Uterus (tissue), 4 donors: ENCODE measurements around the gene MEGF9. TPM values are rescaled to one million over a fixed set of nuclear protein-coding genes. Genes with fewer than 3 reads are reported as not detected.

Experiments used
- DNase-seq, 2 donors: peaks; one replicate each; pipeline ENCODE4 v3.0.0-alpha.2; 2019 to 2020
- H3K27ac ChIP-seq, 2 donors: fragments of 200-600 bp; sonication (generic); 1 replicate in 1 of 2; 2 replicates in 1 of 2; pipeline ENCODE4 v1.5.1; 2016 to 2018
- H3K27me3 ChIP-seq, 2 donors: fragments of 200-600 bp; sonication (generic); one replicate each; pipeline ENCODE4 v1.5.1; 2018 to 2019; ENCODE audit warnings: control low read depth in 1 of 2
- H3K36me3 ChIP-seq, 2 donors: fragments of 200-600 bp; sonication (generic); one replicate each; pipeline ENCODE4 v1.5.1; 2019; ENCODE audit warnings: control low read depth in 1 of 2
- H3K4me1 ChIP-seq, 2 donors: fragments of 200-600 bp; sonication (generic); one replicate each; pipeline ENCODE4 v1.5.1; 2018 to 2019; ENCODE audit warnings: control low read depth in 1 of 2
- H3K4me3 ChIP-seq, 2 donors: fragments of 200-600 bp; sonication (generic); 1 replicate in 1 of 2; 2 replicates in 1 of 2; pipeline ENCODE4 v1.5.1; 2018 to 2019; ENCODE audit warnings: mild to moderate bottlenecking in 1 of 2
- H3K9me3 ChIP-seq, 2 donors: fragments of 200-600 bp; sonication (generic); one replicate each; pipeline ENCODE4 v1.5.1; 2019; ENCODE audit warnings: control low read depth in 1 of 2
- POLR2A ChIP-seq, 2 donors: fragments of 450-650 bp; IDR thresholded peaks; one replicate each; pipeline ENCODE4 v1.6.1; 2016; ENCODE audit warnings: antibody characterized with exemption in 2 of 2, mild to moderate bottlenecking in 1 of 2, moderate library complexity in 1 of 2
- intact Hi-C: fragments of 100-400 bp; cut with DNase I; formaldehyde crosslinking; loops from one replicate; pipeline ENCODE4 v1.15.1; 2023; ENCODE audit warnings: low total_unique reads
- total RNA-seq, 4 donors: library from RNA; depleted of rRNA in 3 of 4; stranded (reverse); fragments of >200 nt in 3 of 4; gene quantifications; one replicate each; pipeline versions ENCODE4 v1.1.0 to v1.2.4, GENCODE V29; 2014 to 2023
- TF ChIP-seq, protein P1 (sequence below), 4 experiments: fragments of 200-600 bp in 2 of 4; fragments of 450-650 bp in 2 of 4; sonication (generic) in 2 of 4; IDR thresholded peaks; one replicate each; pipeline ENCODE4 v1.5.1; 2016 to 2019; ENCODE audit warnings: antibody characterized with exemption in 4 of 4, mild to moderate bottlenecking in 2 of 4, moderate library complexity in 1 of 4
- donor health status: DM: yes; HTN: yes; CAD: no.

The MEGF9 gene
- total RNA-seq, 4 donors from 2014 or later: 6.1 to 16.2 (median 13.1) TPM

DNA sequence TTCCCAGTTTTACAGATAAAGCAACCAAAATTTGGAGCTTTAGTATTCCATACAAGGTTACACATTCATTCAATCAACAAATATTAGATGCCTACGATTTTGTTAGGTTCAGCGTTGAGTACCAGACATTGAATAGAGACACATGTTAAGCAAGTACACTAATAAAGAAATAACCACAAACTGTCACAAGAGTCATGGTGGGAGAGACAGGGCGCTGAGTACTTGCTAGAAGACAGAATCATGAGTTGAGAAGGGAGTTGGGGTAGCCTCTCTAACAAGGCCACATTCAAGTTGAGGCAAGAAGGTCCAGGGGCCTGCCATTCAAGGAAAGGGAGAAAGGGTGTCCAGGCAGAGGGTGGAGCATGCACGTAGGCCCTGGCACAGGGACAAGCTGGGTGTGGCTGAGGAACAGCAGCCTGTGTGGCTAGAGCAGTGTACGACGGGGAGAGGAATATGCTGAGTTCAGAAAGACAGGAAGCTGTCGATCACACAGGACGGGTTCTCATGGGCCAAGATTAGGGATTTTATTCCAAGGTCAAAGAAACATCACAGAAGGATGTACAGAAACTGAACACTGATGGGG, 151.3 kb downstream of the MEGF9 start:
- Histone ChIP-seq H3K4me3 (no peak overlapping the region), H3K27ac (no peak overlapping the region), H3K36me3 (no peaks in the 10 kb centered on the region), H3K9me3 (no peaks in the 10 kb centered on the region), H3K27me3 (no peaks in the 10 kb centered on the region), H3K4me1 (no peaks in the 10 kb centered on the region)
- TF ChIP-seq POLR2A (IDR thresholded peaks at IDR 0.05): no peak
- TF ChIP-seq, protein P1, sequence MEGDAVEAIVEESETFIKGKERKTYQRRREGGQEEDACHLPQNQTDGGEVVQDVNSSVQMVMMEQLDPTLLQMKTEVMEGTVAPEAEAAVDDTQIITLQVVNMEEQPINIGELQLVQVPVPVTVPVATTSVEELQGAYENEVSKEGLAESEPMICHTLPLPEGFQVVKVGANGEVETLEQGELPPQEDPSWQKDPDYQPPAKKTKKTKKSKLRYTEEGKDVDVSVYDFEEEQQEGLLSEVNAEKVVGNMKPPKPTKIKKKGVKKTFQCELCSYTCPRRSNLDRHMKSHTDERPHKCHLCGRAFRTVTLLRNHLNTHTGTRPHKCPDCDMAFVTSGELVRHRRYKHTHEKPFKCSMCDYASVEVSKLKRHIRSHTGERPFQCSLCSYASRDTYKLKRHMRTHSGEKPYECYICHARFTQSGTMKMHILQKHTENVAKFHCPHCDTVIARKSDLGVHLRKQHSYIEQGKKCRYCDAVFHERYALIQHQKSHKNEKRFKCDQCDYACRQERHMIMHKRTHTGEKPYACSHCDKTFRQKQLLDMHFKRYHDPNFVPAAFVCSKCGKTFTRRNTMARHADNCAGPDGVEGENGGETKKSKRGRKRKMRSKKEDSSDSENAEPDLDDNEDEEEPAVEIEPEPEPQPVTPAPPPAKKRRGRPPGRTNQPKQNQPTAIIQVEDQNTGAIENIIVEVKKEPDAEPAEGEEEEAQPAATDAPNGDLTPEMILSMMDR (IDR thresholded peaks at IDR 0.05): no peak
- intact Hi-C loops: no loop called here
- no peak for DNase-seq

DNA sequence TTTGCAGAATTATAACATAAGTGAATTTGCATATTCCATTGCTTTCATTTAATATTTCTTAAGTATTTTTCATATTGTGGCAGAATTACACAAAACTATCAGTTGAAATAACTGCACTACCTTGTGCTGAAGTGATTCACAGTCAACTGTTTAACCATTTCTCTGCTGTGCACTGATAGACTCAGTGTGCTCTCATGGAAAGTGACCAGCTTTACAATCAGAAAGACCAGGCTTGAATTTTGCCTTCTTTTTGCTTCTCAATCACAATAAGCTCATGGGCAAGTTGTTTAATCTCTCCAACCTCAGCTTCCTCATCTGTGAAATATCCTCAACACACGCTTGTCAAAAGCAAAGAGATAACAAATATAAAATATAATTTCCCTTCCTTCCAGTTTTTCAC, 152.6 kb downstream of the MEGF9 start:
- H3K36me3 ChIP-seq: no peaks in the 10 kb centered on the region
- DNase-seq: no peak
- H3K9me3 ChIP-seq: no peaks in the 10 kb centered on the region
- no peaks in the 10 kb centered on the region for H3K27me3 ChIP-seq
- intact Hi-C loops: no loop called here
- no peak overlapping the region for H3K27ac ChIP-seq
- no peak overlapping the region for H3K4me3 ChIP-seq
- TF ChIP-seq, protein P1 (IDR thresholded peaks at IDR 0.05): no peak
- TF ChIP-seq POLR2A (IDR thresholded peaks at IDR 0.05): no peak
- H3K4me1 ChIP-seq: no peaks in the 10 kb centered on the region

DNA sequence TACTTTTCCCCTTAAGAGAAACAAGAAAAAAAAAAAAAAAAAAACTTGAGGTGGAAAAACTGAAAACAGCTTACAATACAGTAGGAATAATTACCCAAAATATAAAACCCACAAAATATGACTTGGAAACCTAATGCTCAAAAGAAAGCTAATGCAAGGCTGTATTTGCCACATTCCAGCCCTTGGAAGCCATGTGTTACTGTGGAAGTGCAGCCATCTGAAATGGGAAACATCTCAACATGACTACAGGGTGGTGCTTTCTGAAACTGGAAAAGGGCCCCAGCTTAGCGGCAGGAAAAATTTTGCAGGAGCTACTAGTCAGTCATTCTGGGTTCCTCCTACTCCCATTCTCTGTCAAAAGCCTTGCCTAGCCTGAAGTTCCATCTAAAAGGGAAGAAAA, 154.7 kb downstream of the MEGF9 start:
- Histone ChIP-seq H3K4me1 (no peaks in the 10 kb centered on the region), H3K27me3 (no peaks in the 10 kb centered on the region), H3K9me3 (no peaks in the 10 kb centered on the region), H3K27ac (no peak overlapping the region), H3K36me3 (no peaks in the 10 kb centered on the region), H3K4me3 (no peak overlapping the region)
- TF ChIP-seq, protein P1 (IDR thresholded peaks at IDR 0.05): no peak
- no peak for TF ChIP-seq POLR2A (IDR thresholded peaks at IDR 0.05)
- intact Hi-C loops: no loop called here
- no peak for DNase-seq

DNA sequence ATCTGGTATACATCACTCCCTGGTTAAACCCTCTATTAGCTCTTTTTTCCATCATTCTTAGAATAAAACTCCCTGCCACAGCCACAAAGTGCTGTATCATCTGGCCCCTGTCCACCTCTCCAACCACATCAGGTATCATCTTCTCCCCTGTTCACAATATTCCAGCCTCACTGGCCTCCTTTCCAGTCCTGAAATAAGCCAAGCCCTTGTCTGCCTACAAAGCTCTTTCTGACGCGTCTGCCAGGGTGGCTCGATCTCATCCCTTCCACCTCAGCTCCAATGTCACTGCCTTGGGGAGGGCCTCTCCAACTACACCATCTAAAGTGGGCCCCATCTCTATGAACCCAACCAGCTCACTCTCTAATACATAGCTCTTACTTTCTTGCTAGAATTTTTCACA, 155.8 kb downstream of the MEGF9 start:
- Histone ChIP-seq H3K36me3 (no peaks in the 10 kb centered on the region), H3K9me3 (no peaks in the 10 kb centered on the region)

DNA sequence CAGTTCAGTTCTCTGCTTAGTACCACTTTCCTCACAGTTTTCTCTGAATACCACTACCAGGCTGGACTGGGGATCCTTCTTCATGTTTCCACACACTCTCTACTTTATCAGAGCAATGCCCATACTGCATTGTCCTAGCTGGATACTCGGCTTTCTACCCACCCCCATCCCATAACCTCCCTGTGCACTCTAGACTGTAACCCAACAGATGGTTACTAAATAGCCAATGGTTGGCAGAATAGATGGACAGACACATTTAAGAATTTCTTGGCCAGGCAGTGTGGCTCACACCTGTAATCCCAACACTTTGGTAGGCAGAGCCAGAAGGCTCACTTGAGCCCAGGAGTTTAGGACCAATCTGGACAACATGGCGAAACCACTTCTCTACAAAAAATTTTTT, 157.1 kb downstream of the MEGF9 start:
- no peak overlapping the region for H3K4me3 ChIP-seq
- H3K36me3 ChIP-seq: no peaks in the 10 kb centered on the region
- no peak for TF ChIP-seq POLR2A (IDR thresholded peaks at IDR 0.05)
- TF ChIP-seq, protein P1 (IDR thresholded peaks at IDR 0.05): no peak
- intact Hi-C loops: no loop called here
- DNase-seq: no peak
- no peaks in the 10 kb centered on the region for H3K9me3 ChIP-seq
- no peaks in the 10 kb centered on the region for H3K4me1 ChIP-seq
- H3K27me3 ChIP-seq: no peaks in the 10 kb centered on the region
- H3K27ac ChIP-seq: no peak overlapping the region

More for the DNA sequence above, 155.8 kb downstream of the MEGF9 start:
- intact Hi-C loops: no loop called here
- Histone ChIP-seq H3K27me3 (no peaks in the 10 kb centered on the region), H3K27ac (no peak overlapping the region), H3K4me1 (no peaks in the 10 kb centered on the region), H3K4me3 (no peak overlapping the region)
- DNase-seq: no peak
- TF ChIP-seq, protein P1 (IDR thresholded peaks at IDR 0.05): no peak
- no peak for TF ChIP-seq POLR2A (IDR thresholded peaks at IDR 0.05)
